LNCaP clone FGC (cell line): Measurements from ENCODE around the gene KRT31.

Experiments
- DNase-seq: peaks from one replicate; pipeline ENCODE4 v3.0.0-alpha.2; 2011; ENCODE audit warnings: low read depth
- H3K4me3 ChIP-seq: 2 replicates; pipeline ENCODE4 v1.5.1; 2011; ENCODE audit warnings: mild to moderate bottlenecking, low read depth, low read length, control low read depth
- TF ChIP-seq, protein P1 (sequence below): IDR thresholded peaks from 2 replicates; pipeline ENCODE4 v1.5.1; 2012; ENCODE audit warnings: mild to moderate bottlenecking; ENCODE audit not compliant: control insufficient read depth, insufficient read depth; ENCODE audit errors: extremely low read depth

Gene KRT31

DNA sequence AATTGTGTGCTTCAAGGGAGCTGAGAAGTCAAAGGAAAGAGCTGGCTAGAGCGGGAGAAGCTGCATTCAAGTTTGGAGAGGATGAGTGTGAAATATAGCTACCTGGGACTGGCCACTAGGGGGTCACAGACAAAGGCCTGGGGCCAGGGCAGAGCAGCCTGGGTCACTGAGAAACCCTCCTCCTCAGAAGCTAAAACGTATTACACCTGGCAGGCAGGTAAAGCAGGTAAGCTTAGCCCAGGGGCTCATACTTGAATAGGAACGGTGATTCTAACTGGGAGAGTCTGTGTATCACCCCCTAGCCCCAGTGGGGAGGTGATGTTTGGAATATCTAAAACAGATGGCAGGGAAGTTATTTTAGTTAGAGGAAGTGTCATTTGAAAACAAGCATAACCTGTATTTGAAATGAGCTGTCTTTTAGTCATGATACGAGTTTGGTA, 20.2 kb upstream of the KRT31 start:
- H3K4me3 ChIP-seq, result no peak overlapping the region
- peak; percentile 15 for DNase-seq
- TF ChIP-seq, protein P1, sequence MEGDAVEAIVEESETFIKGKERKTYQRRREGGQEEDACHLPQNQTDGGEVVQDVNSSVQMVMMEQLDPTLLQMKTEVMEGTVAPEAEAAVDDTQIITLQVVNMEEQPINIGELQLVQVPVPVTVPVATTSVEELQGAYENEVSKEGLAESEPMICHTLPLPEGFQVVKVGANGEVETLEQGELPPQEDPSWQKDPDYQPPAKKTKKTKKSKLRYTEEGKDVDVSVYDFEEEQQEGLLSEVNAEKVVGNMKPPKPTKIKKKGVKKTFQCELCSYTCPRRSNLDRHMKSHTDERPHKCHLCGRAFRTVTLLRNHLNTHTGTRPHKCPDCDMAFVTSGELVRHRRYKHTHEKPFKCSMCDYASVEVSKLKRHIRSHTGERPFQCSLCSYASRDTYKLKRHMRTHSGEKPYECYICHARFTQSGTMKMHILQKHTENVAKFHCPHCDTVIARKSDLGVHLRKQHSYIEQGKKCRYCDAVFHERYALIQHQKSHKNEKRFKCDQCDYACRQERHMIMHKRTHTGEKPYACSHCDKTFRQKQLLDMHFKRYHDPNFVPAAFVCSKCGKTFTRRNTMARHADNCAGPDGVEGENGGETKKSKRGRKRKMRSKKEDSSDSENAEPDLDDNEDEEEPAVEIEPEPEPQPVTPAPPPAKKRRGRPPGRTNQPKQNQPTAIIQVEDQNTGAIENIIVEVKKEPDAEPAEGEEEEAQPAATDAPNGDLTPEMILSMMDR, result peak; percentile 60

DNA sequence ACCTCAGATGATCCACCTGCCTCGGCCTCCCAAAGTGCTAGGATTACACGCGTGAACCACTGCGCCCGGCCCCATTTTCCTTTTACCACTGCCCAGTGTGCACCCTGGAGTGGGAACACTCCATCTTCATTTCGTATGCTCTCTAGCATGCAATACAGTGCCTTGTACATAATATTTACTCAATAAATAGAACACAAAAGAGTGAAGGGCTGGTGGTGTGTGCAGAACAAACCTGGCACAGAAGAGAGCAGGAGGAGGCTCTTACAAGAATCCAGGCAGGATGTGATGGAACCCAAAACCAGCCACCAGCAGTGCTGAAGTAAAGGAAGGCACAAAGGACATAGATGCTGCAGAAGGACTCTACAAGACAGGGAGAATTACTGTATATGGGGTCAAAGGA, 19.7 kb upstream of the KRT31 start:
- no peak overlapping the region for H3K4me3 ChIP-seq
- no peak for DNase-seq
- TF ChIP-seq, protein P1, result no peak

DNA sequence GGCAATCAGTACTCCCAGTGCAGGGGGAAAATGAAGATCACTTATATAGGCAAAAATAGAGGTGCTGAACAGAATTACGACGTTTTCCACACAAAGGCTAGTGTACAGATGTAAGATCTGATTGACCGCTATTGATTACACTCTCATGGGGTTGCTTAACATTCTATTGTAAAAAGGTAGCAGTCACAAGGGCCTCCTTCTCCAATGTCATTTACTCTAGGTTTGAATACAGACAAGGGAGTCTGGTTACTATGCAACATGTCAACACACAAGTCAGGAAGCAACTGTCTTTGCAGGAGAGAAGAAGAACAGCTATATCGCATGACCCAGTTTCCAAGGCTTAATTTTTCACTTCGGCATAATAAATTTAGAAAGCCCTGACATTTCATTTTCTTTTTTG, 19.1 kb upstream of the KRT31 start:
- no peak overlapping the region for H3K4me3 ChIP-seq
- no peak for DNase-seq
- TF ChIP-seq, protein P1, result no peak

DNA sequence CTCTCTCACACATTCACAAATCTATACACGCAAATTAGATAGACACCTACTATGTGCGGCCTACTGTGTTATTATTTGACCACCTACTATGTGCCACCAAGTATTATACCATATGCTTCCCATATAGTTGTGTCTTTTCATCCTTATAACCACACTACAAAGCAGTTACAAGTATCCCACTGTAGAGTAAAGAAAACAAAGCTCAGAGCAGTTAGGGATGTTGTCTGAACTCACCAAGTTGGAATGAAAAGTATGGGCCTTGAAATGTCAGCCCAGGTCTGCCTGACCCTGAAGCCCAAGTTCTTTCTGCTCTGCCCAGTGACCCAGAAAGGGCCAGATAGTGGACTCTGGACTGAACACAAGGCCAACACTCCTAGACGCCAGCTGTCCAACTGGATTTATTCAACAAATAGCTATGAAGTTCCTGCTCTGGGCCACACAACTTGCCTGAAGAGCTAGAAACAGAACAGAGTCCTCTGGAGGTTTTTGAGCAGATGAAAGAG, 18.5 kb upstream of the KRT31 start:
- no peak for DNase-seq
- TF ChIP-seq, protein P1, result no peak
- no peak overlapping the region for H3K4me3 ChIP-seq

DNA sequence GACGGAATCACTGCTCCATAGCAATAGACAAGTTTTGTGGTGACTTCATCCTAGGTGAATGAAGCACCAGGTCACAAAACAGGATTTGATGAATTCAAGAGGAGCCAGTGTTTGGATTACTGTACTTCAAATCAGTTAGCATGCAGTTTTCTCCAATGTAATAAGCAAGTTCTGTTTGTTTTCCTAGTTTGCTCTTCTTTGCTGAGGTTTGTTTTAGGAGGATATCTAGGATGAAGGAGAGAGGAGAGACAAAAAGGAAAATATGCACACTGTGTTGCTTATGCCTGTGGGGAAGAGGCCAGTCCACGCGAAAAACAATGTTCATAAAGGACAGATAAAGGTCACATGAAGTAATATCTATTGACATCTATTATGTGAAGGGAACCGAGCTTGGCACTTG, 18.0 kb upstream of the KRT31 start:
- H3K4me3 ChIP-seq, result no peak overlapping the region
- DNase-seq, result no peak
- TF ChIP-seq, protein P1, result no peak

DNA sequence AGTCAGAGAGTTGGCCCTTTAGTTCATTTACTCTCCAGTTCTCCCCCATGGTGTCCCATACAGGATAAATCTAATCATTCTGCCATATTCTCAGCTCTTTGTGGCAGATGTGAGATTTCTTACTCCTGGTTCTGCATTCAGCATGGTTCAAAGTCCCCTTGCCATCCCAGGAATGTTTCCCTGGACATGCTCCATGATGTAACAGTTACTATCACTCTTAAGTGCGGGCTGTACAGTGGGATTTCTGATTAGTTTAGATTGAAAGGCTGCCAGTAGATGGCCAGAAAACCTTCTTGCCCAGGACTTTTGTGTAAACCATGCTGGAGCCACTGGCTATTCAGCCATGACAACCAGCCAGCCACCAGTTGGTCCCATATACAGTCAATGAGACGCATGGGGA, 16.6 kb upstream of the KRT31 start:
- H3K4me3 ChIP-seq, result no peak overlapping the region
- no peak for DNase-seq
- TF ChIP-seq, protein P1, result no peak

DNA sequence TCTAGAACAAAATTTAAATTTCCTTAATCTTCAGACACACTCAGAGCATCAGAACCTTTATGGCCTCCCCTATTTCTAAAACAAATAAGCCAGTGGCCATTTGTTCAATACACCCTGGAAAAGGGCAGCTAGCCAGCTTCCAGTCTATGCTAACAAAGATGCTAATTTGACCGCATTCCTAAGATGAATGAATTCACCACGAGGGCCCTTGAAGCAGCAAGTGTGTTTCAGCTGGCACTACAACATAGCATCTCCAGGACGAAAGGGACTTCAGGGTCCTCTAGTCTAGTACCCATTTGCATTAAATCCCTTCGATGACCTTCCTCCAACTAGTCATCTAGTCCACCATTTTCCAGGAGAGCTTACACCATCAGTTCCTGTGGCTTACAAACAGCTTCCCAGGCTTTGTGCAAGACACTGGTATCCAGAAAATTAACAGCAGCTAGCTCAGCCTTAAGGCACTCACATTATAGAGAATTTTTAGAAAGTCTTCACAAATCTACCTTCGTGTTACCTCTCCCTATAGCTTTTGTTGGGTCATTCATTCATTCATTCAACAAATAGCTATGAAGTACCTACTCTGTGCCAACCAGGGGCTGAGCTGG, 16.0 kb upstream of the KRT31 start:
- peak; percentile 10 for DNase-seq
- H3K4me3 ChIP-seq, result no peak overlapping the region
- TF ChIP-seq, protein P1, result no peak
